ENCODE data around the gene RPTOR.

RPTOR gene

GRCh38 chr17:80847496-80848230 is 303.0 kb downstream of the RPTOR start:
- no peak for DNase-seq (ENCODE audit: low read depth in 2 of 2)

DNA sequence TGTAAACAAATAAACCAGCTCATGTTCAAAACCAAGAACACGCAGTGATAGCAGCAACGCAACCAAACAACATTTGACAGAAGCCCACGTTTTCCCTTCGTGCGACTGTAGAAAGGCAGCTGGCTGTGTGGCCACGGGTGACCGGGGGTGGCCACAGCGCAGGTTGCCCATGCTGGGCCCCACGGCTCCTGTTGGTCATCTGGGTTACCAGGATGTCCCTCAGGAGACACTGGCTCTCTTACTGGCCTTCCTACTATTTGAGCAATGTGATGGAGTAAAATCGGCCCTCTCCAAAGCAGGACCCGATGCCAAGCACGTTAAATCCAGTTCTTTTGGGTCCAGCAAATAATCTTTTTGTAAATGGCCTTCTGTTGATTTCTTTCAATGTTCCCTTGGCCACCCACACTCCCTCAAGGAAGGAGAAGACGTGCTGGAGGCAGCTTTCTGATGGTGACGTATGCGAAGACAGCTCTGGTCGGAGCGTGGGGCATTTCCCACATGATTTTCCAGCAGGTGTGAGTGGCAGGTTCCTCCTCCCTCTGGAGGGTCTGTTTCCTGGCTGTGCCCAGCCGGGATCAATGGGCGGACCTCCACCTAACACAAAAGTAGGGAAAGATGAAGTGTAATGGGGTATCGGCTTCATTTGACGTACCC is 303.9 kb downstream of the RPTOR start:
- no peak for DNase-seq (ENCODE audit: low read depth in 2 of 2)

DNA sequence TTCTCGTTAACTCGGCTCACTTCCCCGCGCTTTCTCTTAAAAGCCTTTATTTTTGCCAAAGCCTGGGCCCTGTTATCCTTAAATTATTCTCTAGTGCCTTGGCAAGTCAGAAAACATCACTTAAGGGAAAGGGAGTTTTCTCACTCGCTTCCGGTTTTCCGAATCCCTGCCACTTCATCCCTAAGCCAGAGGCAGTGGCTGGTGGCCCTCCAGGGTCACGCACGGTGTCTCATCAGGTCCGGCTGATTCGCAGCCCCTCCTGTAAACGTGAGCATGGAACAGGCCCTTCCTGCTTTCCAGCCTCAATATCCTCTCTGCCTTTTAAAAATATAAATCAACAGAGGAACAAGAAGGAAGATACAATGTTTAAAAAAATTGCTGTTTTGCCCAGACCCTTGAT is 304.5 kb downstream of the RPTOR start:
- no peak for DNase-seq (ENCODE audit: low read depth in 2 of 2)

DNA sequence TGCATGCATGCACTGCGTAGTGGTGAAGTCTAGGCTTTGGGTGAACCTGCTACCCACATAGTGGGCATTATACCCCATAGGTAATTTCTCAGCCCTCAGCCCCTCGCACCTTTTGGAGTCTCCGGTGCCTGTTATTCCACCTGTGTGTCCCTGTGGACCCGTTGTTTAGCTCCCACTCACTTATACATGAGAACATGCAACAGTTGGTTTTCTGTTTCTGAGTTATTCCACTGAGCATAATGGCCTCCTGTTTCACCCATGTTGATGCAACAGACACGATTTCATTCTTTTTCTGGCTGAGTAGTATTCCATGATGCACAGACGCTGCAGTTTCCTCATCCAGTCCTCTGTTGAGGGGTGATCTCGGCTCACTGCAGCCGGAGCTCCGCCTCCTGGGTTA is 305.5 kb downstream of the RPTOR start:
- no peak for DNase-seq (ENCODE audit: low read depth in 2 of 2)

GRCh38 chr17:80850817-80851216 is 306.2 kb downstream of the RPTOR start:
- no peak for DNase-seq (ENCODE audit: low read depth in 2 of 2)

DNA sequence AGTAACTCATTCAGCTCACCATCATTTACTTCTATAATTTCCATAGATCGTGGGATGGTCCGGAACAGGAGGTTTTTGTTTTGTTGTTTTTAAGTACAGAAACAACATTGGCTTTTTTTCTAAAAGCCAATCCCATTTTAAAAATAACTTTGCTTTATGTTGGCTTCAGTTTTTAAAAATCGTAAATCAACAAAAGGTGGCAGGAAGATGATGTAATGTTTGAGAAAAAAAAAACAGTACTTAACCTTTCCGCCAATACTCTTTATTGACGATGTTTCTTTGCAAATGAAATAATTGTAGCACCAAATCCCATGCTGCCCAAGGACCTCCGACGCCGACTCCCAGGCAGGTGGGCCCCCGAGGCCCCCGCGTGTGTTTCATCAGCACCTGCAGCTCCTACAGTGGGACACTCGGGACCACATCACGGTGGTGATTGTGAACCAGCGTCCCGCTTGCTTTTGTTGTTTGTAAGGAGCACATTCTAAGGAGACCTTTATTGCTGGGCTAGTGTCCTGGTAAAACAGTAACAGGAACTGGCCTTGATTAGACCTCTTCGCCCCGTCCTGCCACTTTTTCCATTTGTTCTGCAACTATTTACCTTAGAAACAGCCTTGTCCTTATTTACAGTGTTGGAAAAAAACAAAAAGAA is 306.8 kb downstream of the RPTOR start:
- no peak for DNase-seq (ENCODE audit: low read depth in 2 of 2)

- DNase-seq (ENCODE audit: low read depth in 2 of 2): no peak
These were observed 307.9 kb downstream of the RPTOR start for GRCh38 chr17:80852476-80853015.

DNA sequence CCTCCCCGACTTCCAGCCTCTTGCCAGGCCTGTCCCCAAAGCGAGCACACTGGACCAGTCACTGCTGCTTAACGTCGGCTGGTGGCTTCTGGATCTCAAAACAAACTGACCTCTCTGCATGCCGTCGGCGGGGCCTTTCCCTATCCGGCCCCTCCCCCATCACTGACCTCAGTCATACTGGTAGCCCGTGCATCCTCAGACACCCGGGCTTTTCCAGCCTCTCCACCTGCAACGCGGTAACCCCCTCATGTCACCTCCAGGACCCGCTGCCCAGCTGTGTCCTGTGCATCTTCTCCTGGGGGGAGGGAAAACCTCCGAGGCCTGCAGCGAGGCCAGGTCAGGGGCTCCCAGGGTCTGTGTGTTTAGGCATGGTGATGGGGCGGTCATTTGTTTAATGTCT is 308.4 kb downstream of the RPTOR start:
- DNase-seq (ENCODE audit: low read depth in 2 of 2): no peak

GRCh38 chr17:80854220-80854619 is 309.6 kb downstream of the RPTOR start:
- no peak for DNase-seq (ENCODE audit: low read depth in 2 of 2)

- no peak for DNase-seq (ENCODE audit: low read depth in 2 of 2)
These were observed 310.7 kb downstream of the RPTOR start for GRCh38 chr17:80855196-80855947.

DNA sequence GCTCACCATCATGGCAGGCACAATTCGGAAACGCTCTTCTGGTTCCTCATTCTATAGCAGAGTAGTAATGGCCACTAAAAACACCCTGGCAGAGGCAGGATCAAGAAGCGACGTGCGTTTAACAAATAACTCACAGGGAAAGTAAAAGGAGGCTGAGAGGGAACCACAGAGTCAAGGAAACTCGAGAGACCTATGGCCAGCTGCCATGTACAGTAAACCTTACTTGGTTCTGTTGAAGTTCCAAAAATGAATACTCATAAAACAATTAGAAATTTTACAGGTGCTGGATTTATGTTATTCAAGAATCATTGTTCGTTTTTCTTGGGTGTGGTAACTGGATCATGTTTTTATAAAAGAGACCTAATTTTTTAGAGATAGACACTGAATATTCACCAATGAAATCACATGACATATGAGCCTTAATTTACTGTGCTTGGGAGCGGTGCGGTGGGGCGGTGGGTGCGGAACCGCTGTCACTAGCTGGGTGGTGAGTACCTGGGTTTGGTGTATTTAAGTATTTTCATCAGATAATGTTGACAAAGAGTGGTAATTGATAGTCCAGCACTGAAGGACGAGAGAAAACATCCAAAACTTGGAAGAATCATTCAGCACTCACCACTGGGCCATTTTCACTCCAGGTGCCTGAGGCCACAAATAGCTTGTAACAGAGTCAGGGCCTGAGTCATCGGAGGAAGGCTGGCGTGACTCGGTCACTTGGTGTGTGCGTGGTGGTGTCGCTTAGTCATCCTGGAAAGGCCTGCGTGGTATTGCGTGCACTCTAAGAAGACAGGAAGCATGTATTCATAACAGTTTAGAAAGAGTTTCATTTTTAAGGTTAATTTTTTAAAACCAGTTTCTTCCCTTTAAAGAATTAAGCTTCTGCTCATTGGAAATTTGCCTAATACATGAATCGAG is 311.6 kb downstream of the RPTOR start:
- peak; percentile 80 for DNase-seq (ENCODE audit: low read depth in 2 of 2)

DNA sequence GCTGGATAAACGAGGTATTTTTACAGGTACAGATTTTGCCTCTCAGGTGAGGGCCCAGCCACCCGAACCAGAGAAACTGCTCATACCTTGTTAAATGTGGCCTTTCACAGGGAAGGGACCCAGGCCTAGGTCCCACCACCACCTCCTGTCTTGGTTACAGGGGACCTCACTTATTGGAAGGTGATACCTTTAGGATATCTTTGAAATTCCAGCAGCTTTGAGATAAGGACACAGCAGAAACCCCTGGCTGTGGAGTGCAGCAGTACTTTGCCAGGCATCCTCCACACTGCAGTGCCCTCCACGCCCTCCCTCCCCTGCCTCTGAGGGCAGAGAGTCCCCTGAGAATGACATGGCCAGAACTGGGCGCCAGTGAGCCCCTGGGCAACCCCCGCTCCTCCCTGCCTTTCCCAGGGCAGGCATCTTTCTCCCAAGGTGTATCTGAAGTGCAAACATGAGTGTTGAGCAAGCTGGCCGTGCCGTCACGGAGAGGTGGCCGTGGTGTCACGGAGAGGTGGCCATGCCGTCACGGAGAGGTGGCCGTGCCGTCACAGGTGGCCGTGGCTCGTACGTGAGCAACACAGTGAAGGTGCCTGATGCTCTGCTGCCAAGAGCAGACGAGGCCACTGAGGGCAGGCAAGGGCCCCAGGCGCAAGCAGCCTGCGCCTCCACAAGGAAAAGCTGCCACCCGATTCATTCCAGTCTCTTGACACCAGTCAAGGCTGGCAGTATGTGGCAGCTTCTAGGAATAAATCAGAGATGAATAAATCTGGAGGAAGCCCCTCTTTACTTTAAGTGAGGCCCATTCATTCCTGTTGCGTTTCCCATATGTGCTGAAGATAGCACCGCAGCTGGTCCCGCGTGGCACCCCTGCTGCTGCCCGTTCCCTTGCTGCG is 312.5 kb downstream of the RPTOR start:
- no peak for DNase-seq (ENCODE audit: low read depth in 2 of 2)

DNA sequence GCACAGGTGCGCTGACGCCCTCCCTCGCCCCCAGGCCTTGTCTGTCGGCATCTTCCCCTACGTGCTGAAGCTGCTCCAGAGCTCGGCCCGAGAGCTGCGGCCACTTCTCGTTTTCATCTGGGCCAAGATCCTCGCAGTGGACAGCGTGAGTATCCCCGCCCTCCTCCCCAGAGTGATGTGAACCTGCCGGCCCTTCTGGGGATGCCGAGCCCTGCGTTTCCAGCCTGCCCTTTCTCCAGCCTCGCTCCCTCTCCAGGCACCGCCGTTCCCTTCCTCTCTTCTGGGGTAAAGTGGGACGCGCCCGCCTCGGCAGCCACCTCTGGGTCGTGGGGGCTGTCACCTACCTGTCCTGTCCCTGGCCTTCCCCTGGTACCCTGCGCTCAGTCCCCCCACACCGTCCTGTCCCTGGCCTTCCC is 313.1 kb downstream of the RPTOR start:
- no peak for DNase-seq (ENCODE audit: low read depth in 2 of 2)

DNA sequence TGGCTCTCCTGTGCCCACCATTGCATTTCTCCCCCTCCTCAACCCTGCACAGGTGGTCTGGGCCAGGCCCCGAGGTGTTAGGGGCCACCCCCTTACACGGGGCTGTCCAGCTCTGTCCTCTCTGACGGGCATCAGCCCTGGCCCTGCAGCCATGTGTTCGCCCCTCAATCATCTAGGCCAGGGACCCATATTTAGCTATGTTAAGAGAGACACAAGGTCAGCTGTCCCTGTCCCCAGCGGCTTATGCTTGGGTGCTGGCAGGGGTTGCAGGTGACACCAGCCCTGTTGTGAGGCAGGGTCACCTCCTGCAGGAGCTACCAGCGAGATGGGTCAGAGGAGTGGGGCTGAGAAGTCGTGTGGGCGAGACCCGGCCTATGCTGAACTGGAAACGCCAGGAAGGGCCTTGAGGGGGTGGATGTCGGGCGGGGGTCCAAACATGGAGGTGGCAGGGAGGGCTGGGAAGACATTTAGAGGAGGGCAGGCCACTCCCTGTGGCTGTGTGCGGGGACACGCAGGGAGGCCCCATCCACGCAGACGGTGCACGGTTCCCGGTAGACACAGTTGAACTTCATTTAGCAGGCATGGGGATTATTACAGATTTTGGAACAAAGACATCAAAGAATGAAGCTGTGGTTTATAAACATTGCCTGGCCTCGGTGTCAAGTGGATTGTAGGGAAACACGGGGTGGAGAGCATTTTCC is 313.8 kb downstream of the RPTOR start:
- DNase-seq (ENCODE audit: low read depth in 2 of 2): no peak

DNA sequence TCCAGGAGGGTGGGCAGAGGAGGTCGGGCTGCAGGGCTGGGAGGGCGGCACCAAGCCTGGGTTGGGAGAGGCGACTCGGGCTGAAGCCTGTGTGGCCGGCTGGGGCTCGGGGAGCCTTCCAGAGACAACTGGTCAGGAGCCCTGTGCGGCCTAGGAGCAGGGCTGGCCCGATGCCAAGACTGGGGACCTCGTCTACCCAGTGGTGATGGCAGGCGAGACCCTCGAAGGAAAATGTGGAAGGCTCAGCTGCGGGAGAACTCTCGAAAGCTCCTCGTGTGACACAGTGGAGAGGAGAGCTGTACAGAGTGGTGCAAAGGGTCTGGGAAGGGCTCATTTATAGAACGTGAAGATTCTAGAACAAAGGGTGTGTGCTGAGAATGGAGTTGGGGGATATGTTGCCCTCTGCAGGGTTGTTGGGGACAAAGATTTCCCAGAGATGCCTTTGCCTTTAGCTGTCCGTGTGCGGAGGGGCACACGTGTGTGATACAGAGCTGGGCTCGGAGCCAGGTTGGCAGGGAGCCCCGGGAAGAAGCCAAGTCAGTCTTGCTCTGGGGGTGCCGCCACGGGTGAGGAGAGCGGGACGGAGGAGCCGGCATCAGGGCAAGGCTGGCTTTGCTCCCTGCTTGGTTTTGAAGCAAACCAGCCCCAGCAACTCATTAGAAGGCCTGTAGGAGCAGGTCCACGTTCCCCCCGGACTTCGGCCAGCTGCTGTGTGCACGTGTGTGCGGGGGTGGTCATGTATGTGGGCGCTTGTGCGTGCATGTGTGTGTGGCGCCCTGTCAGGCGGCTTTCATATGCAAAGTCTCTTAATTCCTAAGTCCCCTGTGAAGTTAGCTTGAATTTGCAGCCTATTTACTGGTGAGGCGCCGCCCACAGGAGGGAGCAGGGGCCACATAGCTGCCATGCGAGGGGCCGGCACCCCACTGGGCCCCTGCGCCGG is 314.6 kb downstream of the RPTOR start:
- peak; percentile 73 for DNase-seq (ENCODE audit: low read depth in 2 of 2)

DNA sequence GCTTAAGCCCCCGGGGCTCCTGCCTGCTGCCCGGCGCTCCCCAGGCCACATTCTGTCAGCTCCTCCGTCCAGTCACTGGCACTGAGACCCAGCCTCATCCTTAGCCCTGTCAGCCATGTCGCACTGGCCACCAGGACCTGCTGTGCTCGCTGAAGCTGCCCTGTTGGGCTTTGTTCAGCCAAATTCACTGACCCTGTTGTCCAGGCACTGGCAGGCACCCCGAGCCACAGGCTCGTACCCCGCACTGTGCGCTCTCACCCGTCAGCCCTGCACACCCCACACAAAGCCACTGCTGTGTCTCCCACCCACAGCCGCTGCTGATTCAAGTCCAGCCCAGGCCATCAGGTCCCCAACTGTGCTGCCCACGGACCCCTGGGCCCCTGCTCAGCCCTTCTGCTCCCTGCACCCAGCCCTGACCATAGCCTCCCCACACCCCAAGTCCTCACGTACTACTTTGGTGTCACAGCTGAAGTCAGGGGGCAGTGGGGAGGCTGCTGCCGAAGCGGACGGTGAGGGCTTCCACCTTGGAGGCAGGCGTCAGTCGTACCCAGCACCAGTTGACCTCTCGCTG is 315.5 kb downstream of the RPTOR start:
- DNase-seq (ENCODE audit: low read depth in 2 of 2): no peak

- DNase-seq (ENCODE audit: low read depth in 2 of 2): no peak
These were observed 316.2 kb downstream of the RPTOR start for GRCh38 chr17:80860703-80861417.

Measured in fibroblast of skin of left biceps (primary cell).